T-helper 22 cell (primary cell): ENCODE results near the gene ZNF506.
"Not testable (repeated sequence)": the region's sequence is repeated elsewhere in the genome, so short reads cannot be mapped to it uniquely, and the experiment has no call there.

Experiments
- DNase-seq: peaks from one replicate; pipeline ENCODE4 v3.0.0-alpha.2; 2020; ENCODE audit warnings: low read depth

ZNF506 gene

DNA sequence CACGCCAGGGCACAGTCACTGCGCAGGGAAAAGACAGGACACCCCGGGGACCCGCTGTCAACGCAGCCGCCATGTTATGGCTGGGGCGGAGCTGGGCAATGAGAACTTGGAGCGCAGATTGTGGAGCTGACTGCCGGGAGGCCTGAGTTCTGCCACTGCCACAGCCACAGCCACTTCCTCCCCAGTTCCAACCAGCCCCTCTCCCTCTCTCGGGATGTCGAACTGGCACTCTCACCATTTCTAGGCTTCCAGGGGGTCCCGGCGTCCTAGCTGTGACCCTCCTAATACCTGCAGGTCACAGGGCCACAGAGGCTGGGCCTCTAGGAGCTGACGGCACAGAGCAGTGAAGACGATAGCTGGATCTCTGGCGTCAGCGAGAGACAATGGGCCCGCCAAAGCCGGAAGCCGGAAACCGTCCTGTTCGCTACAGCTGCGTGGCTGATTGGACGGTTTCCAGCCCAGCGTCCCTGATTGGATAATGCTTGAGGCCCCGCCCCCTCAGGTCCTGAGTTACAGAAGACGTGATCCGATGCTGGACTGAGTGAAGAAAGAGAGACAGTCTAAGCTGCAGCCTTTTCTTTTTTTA lies at the start of gene ZNF506:
Gene ZNF506 (minus strand): TSS at position 385 of the 586 bp plus-strand sequence. CDS start 147 bp downstream, at position 238.
- DNase-seq, result peak; percentile 94

DNA sequence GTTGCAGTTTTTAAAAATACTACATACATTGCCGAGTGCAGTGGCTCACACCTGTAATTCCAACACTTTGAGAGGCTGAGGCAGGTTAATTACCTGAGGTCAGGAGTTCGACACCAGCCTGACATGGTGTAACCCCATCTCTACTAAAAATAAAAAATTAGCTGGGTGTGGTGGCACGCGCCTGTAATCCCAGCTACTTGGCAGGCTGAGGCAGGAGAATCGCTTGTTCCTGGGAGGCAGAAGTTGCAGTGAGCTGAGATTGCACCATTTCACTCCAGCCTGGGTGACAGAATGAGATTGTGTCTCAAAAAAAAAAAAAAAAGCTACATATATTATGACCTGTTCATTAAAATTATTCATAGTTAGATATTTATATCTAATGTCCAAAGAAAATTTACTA lies 48.5 kb upstream of the ZNF506 start:
- not testable (repeated sequence) for DNase-seq

DNA sequence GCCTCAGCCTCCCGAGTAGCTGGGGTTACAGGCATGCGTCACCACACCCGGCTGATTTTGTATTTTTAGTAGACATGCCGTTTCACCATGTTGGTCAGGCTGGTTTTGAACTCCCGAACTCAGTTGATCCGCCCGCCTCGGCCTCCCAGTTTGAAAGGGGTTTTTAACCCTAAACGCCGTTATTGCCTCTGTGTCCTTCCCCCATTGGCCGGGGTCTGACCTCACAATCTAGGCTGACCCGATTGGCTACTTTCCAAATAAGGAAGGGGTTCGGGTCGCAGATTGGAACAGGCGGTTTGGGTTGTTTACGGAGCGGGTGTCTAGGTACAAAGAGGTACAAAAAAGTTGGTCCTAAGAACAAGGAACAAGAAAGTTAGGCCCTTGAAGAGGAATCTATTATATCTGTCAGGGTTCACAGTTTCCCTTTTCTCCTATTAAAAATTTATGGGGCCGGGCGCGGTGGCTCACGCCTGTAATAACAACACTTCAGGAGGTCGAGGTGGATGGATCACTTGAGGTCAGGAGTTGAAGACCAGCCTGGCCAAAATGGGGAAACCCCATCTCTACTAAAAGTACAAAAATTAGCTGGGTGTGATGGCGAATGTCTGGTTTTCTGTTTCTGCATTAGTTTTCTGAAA lies 45.2 kb upstream of the ZNF506 start:
- DNase-seq, result peak; percentile 32

DNA sequence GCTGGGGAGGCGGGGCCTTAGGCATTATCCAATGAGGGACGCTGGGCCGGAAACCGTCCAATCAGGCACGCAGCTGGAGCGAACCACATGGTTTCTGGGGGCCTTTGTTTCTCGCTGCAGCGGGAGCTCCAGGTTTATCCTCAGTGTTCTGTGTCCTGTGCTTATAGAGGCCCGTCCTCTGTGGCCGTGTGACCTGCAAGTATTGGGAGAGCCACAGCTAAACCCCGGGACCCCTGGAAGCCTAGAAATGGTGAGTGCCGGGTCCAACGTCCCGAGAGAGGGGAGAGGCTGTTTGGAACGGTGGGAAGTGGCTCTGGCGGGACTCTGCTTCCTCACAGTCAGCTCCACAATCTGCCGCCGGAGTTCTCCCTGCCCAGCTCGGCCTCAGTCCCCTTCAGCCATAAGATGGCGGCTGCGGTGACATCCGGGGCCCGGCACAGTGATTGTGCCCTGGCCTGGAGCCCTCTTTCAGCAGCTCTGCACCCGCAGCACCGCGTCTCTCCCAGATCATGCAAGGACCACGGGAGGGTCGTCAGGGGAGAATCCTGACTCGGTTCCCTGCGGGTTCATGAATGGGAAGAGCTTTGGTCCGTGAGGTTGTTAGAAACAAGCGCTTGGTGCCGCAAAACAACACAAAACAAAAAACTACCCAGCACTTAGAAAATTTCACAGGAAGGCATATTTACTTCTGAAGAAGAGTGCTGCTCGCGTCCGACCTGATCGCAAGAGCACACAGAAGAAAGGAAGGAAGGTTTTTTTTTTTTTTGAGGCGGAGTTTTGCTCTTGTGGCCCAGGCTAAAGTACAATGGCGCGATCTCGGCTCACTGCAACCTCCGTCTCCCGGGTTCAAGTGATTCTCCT lies 44.4 kb upstream of the ZNF506 start, which contains the start of gene ZNF253:
Gene ZNF253 (plus strand): TSS at position 133 of the 861 bp plus-strand sequence. CDS start 115 bp downstream, at position 248.
- DNase-seq, result peak; percentile 86

DNA sequence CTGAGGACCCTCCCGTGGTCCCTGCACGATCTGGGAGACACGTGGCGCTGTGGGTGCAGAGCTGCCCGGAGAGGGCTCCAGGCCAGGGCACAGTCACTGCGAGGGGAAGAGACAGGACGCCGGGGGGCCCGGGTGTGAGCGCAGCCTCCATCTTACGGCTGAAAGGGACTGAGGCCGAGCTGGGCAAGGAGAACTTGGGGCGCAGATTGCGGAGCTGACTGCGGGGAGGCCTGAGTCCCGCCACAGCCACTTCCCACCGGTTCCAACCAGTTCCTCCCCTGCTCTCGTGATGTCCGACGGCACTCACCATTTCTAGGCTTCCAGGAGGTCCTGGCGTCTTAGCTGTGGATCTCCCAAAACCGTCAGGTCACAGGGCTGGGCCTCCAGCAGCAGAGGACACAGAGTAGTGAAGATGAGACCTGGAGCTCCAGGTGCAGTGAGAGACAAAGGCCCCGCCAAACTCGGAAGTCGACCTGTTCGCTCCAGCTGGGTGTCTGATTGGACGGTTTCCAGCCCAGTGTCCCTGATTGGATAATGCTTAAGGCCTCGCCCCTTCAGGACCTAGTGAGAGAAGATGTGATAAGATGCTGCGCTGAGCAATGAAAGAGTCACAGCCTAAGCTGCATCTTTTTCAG lies 39.3 kb upstream of the ZNF506 start:
- peak; percentile 49 for DNase-seq

DNA sequence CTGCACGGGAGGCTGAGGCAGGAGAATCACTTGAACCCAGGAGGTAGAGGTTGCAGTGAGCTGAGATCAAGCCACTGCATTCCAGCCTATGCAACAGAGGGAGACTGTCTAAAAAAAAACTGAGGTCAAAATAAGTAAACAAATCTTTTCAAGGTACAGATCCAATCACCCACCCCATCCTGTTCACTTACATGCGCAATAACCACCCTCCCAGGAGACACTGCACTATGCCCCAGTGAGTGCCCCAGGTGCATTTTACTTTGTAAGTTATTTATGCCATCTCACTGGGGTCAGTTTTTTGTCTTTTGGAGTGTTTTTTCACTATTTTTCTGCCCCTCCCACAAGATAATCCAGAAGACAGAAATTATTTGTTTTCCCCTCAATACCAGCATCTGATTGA lies 37.2 kb upstream of the ZNF506 start:
- no peak for DNase-seq

DNA sequence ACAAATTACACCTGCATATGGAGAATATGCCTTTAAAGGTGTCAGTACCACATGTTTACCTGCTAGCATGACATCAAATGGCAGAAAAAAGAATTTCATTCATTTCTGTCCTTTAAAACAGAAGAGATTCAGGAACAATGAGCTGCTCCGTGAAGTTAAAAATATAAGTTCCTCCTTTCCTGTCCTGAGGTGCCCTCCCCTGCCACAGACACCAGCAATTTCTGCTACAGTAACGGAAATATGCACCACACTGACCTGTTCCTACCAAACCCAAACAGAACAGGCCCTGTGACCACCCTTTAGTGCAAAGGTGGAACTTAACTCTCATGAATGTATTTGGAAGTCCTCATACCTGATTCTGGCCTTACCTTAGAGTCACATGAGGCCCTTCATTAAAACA lies 30.2 kb upstream of the ZNF506 start:
- not testable (repeated sequence) for DNase-seq

DNA sequence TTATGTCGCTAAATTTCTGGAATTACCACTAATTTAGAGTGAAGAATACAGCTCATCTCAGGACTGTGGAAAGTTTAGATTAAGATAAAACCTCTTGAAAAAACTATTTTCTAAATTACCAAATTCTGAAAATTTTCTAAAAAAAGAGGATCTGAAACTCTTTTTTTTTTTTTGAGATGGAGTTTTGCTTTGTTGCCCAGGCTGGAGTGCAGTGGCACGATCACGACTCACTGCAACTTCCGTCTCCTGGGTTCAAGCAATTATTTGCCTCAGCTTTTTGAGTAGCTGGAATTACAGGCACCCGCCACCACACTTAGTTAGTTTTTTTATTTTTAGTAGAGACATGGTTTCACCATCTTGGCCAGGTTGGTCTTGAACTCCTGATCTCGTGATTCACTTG lies 27.5 kb upstream of the ZNF506 start:
- no peak for DNase-seq

DNA sequence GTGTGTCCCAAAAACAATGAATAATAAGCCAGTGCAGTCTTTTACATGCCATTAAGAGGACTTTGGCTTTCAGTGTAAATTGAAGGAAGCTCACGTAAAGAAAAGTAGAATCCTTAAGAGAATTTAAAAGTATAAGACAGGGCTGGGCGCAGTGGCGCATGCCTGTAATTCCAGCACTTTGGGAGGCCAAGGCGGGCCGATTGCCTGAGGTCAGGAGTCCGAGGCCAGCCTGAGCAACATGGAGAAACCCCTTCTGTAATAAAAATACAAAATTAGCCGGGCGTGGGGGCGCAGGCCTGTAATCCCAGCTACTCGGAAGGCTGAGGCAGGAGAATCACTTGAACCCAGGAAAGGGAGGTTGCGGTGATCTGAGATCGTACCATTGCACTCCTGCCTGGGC lies 26.2 kb upstream of the ZNF506 start:
- DNase-seq, result no peak

DNA sequence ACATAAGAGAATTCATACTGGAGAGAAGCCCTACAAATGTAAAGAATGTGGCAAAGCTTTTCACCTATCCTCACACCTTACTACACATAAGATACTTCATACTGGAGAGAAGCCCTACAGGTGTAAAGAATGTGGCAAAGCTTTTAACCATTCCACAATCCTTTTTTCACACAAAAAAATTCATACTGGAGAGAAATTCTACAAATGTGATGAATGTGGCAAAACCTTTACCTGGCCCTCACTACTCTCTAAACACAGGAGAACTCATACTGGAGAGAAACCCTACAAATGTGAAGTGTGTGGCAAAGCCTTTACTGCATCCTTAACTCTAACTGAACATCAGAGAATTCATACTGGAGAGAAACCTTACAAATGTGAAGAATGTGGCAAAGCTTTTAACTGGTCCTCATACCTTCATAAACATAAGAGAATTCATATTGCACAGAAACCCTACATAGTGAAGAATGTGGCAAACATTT lies 14.0 kb upstream of the ZNF506 start:
- no peak for DNase-seq

DNA sequence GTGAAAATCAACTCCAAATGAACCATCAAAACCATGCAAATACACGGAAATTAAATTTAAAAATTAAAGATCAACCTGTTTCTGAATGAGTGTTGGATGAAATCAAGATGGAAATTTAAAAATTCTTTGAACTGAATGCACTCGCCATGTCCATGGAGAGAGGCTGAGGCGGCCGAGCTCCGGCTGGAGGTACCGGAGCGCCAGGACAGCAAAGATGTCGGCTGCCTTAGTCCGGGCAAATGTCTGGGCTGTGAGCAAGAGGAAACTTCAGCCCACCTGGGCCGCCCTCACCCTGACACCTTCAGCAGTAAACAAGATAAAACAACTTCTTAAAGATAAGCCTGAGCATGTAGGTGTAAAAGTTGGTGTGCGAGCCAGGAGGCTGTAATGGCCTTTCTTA lies 5.3 kb upstream of the ZNF506 start:
- DNase-seq, result no peak

DNA sequence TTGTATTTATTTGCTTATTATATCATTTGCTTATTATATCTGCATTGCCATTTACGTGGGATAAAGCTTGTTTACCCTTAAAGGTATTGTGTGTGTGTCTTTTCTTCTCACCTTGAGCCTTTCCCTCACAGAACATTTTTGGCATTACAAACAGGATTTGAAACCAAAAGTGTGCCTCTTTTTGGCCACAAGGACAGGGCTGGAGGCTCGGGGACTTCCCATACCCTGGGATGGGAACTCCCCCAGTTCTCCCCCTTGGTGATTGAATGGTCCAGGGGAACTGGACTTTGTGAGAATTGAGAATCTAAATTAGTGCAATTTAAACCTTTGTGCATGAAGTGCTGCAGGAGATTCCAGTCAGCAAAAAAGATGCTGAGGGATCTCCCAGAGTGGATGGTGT lies 2.4 kb upstream of the ZNF506 start:
- DNase-seq, result no peak

DNA sequence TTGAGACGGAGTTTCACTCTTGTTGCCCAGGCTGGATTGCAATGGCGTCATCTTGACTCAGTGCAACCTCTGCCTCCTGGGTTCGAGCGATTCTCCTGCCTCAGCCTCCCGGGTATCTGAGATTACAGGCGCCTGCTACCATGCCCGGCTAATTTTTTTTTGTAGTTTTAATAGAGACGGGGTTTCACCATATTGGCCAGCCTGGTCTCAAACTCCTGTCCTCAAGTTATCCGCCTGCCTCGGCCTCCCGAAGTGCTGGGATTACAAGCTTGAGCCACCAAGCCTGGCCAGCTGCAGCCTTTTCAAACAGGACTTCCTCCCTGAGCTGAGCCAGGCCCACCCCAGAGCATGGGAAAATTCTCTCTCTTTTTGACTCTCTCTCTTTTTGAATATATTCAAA lies 426 bp upstream of the ZNF506 start:
- DNase-seq, result not testable (repeated sequence)

DNA sequence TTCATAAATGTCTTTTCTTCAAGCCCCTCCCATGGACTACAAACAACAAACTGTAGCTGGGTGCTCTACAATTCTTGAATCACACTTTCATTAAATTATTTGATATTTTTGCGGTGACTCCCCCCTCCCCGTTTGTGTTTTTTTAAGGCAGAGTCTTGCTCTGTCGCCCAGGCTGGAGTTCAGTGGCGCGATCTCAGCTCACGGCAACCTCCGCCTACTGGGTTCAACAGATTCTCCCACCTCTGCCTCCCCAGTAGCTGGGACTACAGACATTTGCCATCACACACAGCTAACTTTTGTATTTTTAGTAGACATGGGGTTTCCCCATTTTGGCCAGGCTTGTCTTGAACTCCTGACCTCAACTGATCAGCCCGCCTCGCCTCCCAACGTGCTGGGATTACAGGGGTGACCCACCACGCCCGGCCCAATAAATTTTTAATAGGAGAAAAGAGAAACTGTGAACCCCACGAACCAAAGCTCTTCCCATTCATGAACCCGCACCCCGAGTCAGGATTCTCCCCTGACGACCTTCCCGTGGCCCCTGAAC lies 703 bp downstream of the ZNF506 start:
- DNase-seq, result no peak

DNA sequence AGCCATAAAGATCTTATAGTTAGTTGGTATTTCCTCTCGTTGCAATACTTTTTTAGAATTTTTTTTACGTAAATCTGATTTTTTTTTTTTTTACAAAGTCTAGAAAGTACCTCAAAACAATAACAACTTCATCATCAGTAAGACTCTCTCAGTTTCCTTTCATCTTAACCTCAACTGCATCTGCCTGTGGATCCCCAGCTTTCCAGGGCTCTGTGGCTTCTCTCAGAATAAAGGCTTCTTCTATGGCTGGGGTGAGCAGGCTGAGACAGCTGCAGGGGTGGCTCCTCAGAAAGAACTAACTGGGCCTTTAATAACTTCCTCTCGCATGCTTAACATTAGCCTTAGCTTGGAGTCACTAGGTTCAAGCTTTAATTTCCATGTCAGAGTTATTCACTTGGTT lies 4.2 kb downstream of the ZNF506 start:
- peak; percentile 60 for DNase-seq

DNA sequence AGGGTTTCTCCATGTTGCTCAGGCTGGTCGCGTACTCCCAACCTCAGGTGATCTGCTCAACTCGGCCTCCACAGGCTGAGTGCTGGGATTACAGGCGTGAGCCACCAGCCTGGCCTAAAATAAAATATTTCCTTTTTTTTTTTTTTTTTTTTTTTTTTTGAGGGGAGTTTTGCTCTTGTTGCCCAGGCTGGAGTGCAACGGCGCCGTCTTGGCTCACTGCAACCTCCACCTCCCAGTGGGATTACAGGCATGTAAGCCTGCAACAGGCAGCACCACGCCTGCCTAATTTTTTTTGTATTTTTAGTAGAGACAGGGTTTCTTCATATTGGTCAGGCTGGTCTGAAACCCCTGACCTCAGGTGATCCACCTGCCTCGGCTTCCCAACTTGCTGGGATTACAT lies 4.9 kb downstream of the ZNF506 start:
- DNase-seq, result no peak

DNA sequence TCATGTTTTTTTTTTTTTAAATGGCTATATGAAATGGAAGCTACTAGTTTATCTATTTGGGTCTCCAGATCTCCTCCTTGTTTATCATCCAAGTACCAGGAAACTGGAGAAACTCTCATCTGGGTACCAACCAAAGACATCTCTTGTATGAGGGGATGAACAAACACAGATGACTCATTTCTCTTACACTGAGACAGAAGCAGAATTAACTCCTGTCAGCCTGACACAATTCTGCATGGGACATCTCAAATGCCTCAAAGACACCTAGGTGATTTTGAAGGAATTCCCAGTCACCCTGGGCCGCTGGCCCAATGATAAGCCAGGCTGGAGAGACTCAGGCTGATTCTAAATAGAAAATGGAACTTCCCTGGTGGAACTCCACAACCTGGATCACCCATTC lies 9.6 kb downstream of the ZNF506 start:
- not testable (repeated sequence) for DNase-seq

DNA sequence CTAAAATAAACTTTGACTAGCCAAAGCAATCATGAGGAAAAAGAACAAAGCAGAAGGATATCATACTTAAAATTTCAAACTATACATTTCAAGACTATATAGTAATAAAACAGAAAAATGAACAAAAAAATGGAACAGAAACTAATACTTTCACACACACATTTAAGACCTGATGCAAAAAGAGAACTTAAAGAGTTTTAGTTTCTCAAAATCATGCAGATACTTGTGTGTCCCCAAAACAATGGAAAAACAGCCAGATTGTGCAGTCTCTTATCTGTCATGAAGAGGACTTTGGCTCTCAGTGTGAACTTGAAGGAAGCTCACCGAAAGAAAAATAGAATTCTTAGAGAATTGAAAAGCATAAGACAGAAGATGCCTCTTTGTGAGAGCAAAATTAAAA lies 16.1 kb downstream of the ZNF506 start:
- DNase-seq, result no peak

DNA sequence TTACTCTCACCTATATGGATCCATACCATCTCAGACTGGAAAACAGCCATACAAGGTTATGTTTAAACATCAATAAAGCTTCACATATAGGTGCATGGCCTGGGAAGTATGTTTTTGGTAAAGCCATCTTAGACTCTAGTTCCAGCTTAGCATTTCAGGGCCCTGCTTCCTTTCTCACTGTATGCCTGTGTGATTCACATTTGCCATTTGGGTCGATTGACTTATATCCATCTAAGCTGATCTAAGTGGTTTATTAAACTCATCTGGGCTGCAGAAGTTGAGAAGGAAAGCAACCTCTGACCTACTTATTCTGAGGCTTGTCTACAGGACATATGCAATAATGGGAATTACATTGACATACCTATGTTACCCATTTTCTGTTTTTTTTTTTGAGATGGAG lies 33.5 kb downstream of the ZNF506 start:
- no peak for DNase-seq

DNA sequence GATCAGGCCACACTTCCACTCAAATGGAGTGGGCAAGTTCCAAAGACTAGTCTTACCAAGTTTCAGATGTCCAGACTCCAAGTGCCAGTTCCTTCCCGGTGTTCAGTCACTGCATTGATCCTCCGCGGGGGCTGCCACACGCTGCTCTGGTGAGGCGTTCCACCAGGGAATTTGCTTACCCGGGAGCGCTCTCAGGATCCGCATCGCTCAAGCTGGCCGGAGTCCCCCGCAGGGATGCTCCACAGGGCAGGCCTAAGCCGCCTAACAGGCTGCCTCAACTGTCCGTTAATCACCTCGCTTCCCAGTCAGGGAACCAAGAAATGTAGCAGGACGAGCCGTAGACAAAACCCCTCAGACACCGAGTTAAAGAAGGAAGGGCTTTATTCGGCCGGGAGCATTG lies 36.1 kb downstream of the ZNF506 start:
- DNase-seq, result not testable (repeated sequence)

DNA sequence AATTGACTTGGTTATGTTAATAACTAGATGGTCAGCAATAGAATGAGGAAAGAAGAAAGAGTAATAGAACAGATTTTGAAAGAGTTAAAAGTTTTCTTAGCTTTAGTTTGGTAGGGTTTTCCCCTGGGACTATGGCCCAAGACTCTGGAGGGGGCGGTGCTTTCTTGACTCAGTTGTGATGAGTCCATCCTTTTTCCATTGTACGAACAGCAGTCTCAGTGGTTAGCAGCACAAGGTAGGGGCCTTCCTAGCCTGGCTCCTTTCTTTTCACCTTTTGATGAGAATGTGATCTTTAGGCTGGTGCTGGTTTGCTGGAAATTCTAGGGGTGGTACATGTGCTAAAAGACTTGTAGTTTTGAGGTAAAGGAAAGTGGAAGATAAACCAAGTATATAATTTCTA lies 38.8 kb downstream of the ZNF506 start:
- no peak for DNase-seq

DNA sequence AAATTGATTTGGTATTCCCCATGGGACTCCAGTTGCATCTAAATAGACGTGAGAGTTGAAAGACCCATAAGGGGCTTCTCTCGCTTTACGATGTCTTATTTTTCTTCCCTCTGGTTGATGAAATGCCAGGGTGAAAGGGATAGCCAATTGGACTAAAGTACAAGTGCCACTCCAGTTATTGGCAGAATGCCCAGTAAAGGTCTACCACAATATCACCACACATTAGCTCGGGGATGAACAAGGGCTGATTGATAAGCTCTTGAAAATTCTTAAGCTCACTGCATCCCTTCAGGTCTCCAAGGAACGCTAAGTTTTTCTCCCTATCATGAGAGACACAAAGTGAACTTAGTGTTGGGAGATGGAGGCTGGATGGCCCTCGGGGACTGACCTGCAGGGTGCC lies 39.8 kb downstream of the ZNF506 start:
- DNase-seq, result not testable (repeated sequence)
